PC-9 (cell line): ENCODE measurements around the gene OPRM1.

Experiments used
- CTCF ChIP-seq: fragments of 200-600 bp; sonication (generic); conservative IDR thresholded peaks from 2 replicates; pipeline ENCODE4 v1.6.1; 2017; ENCODE audit warnings: mixed run types, antibody characterized with exemption, mild to moderate bottlenecking, moderate library complexity
- EZH2 ChIP-seq: fragments of 200-600 bp; sonication (generic); IDR thresholded peaks from 2 replicates; pipeline ENCODE4 v1.8.0; 2017; ENCODE audit warnings: antibody characterized with exemption, low read depth

GRCh38 chr6:154095571-154095970 lies 56.5 kb downstream of the OPRM1 start:
- TF ChIP-seq CTCF (no peak), EZH2 (no peak)
